NCI-H1694 treated with DMSO at 0.1 percent for 48 hours (cell line): ENCODE measurements around the gene IMP4.
A peak's percentile ranks its signal among the peaks of the same experiment; 100 is the strongest.

ENCODE experiments used
- DNase-seq: peaks from one replicate; lab custom pipeline; 2025; lab: John Stamatoyannopoulos, UW

IMP4 gene

GRCh38 chr2:130336877-130337734 lies 5.6 kb upstream of the IMP4 start:
- peak; percentile 93 for DNase-seq

- DNase-seq = no peak
Measured at GRCh38 chr2:130337735-130338325, 4.9 kb upstream of the IMP4 start.

GRCh38 chr2:130338793-130339345 lies 3.8 kb upstream of the IMP4 start:
- no peak for DNase-seq

GRCh38 chr2:130339885-130340745 lies 2.6 kb upstream of the IMP4 start:
- no peak for DNase-seq

GRCh38 chr2:130341562-130342019 lies 1.1 kb upstream of the IMP4 start:
- DNase-seq = no peak

- peak; percentile 96 for DNase-seq
Measured at GRCh38 chr2:130342020-130342532, 621 bp upstream of the IMP4 start.

GRCh38 chr2:130344578-130344977 lies 1.9 kb downstream of the IMP4 start:
- no peak for DNase-seq

- DNase-seq = no peak
Measured at GRCh38 chr2:130345091-130345490, 2.4 kb downstream of the IMP4 start.

GRCh38 chr2:130345611-130346010 lies 2.9 kb downstream of the IMP4 start:
- DNase-seq = no peak

GRCh38 chr2:130346041-130346740 lies 3.5 kb downstream of the IMP4 start:
- DNase-seq = no peak

- no peak for DNase-seq
Measured at GRCh38 chr2:130346741-130347066, 4.0 kb downstream of the IMP4 start.

- DNase-seq = no peak
Measured at GRCh38 chr2:130347220-130347925, 4.7 kb downstream of the IMP4 start.

- DNase-seq = no peak
Measured at GRCh38 chr2:130349174-130349573, 6.5 kb downstream of the IMP4 start.

- no peak for DNase-seq
Measured at GRCh38 chr2:130351711-130352110, 9.0 kb downstream of the IMP4 start.

GRCh38 chr2:130352237-130352636 lies 9.5 kb downstream of the IMP4 start:
- DNase-seq = no peak

GRCh38 chr2:130353291-130354138 lies 10.8 kb downstream of the IMP4 start:
- no peak for DNase-seq

GRCh38 chr2:130354139-130354428 lies 11.4 kb downstream of the IMP4 start:
- DNase-seq = no peak

GRCh38 chr2:130355172-130355577 lies 12.5 kb downstream of the IMP4 start:
- DNase-seq = no peak

- DNase-seq = peak; percentile 40
Measured at GRCh38 chr2:130355578-130356431, 13.1 kb downstream of the IMP4 start, which contains the start of gene PTPN18. Gene PTPN18, plus strand, starts transcription at chr2:130356056. Its CDS starts 52 bp downstream, at chr2:130356108.
